MCF 10A (cell line): ENCODE measurements around the gene SNAP29. TPM values are rescaled to one million over a fixed set of nuclear protein-coding genes. Genes with fewer than 3 reads are reported as not detected.

Source experiments
- BruUV-seq: library from RNA; stranded (reverse); fragments of 400-500 nt; replicated peaks from 2 replicates; lab custom pipeline; 2021; lab: Mats Ljungman, UMichigan
- CTCF ChIA-PET: fragments of 300-600 bp; sonication (Branson Sonifier 250); formaldehyde crosslinking; extraction: SDS; loops from one replicate; lab custom pipeline; 2021; ENCODE audit warnings: antibody characterized with exemption, inconsistent platforms; lab: Yijun Ruan, JAX
- POLR2A ChIA-PET: fragments of 300-600, 350-650 bp; sonication (Branson Sonifier 250); formaldehyde crosslinking; extraction: SDS; loops from one replicate; lab custom pipeline; 2020; ENCODE audit warnings: antibody characterized with exemption, inconsistent platforms; lab: Yijun Ruan, JAX
- DNase-seq: peaks from one replicate; pipeline ENCODE4 v3.0.0-alpha.2; 2018; ENCODE audit not compliant: unreplicated experiment
- H3K27ac Mint-ChIP-seq: one replicate; pipeline ENCODE4 v1.8.0; 2022; ENCODE audit warnings: mild to moderate bottlenecking, low read depth, mixed read lengths; ENCODE audit not compliant: unreplicated experiment
- H3K27me3 Mint-ChIP-seq: one replicate; pipeline ENCODE4 v1.8.0; 2022; ENCODE audit warnings: mixed read lengths; ENCODE audit not compliant: insufficient read depth, unreplicated experiment
- H3K36me3 Mint-ChIP-seq: one replicate; pipeline ENCODE4 v1.8.0; 2022; ENCODE audit warnings: mild to moderate bottlenecking, moderate library complexity, mixed read lengths; ENCODE audit not compliant: insufficient read depth, unreplicated experiment
- H3K4me1 Mint-ChIP-seq: one replicate; pipeline ENCODE4 v1.8.0; 2022; ENCODE audit warnings: mixed read lengths; ENCODE audit not compliant: insufficient read depth, unreplicated experiment
- H3K4me3 Mint-ChIP-seq: one replicate; pipeline ENCODE4 v1.8.0; 2022; ENCODE audit warnings: mild to moderate bottlenecking, moderate library complexity, mixed read lengths; ENCODE audit not compliant: unreplicated experiment
- H3K9me3 Mint-ChIP-seq: one replicate; pipeline ENCODE4 v1.8.0; 2022; ENCODE audit warnings: mixed read lengths; ENCODE audit not compliant: unreplicated experiment
- intact Hi-C: fragments of 100-400 bp; cut with micrococcal nuclease; formaldehyde crosslinking; loops from 2 replicates; pipeline ENCODE4 v1.14.1; 2022
- total RNA-seq: library from RNA; stranded (reverse); gene quantifications from 2 replicates; pipeline ENCODE4 v1.2.3, GENCODE V29; 2022
- TF ChIP-seq, protein P1 (sequence below): fragments of 200-600 bp; IDR thresholded peaks from one replicate; pipeline ENCODE4 v1.8.0; 2022; ENCODE audit warnings: antibody characterized with exemption, mild to moderate bottlenecking; ENCODE audit not compliant: unreplicated experiment

The SNAP29 gene
- total RNA-seq, 1 experiment from 2014 or later: 28.7 TPM

DNA sequence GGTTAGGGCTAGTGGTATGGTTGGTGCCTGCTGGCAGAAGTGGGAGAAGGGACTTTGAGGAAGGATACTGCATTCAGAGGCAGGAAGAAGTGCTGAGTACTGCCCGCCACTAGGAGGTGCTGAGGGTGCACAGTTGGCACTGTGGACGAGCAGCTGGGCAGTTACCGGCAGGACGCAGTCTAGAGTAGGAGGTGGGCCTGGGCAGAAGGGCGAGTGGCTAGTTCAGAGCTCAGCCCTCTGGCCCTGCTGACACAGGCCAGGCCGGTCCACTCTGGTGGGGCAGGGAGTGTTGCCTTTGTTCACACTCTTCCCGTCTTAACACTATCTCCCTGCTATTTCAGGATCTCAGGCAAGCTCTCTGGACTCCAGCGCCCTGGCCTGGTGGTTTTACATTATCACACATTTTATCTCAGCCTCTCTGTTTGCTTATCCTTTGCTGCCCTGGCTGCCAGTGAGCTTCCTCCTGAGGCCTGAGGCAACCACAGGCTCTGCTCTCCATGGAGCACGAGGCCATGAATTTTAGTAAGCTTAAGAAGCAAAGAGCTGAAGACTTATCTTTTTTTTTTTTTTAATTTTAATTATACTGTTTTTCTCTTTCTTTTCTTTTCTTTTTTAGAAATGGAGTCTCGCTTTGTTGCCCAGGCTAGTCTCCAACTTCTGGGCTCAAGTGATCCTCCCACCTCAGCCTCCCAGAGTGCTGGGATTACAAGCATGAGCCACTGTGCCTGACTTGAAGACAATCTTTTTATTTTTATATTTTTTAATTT lies 26.9 kb downstream of the SNAP29 start:
- Mint-ChIP-seq H3K36me3 (peaks cover 67% of the 10 kb centered on the region), H3K27me3 (no peaks in the 10 kb centered on the region), H3K4me1 (peaks cover 10% of the 10 kb centered on the region), H3K9me3 (no peaks in the 10 kb centered on the region), H3K27ac (peak overlapping the region; percentile 52), H3K4me3 (no peak overlapping the region)
- peak; percentile 80 for DNase-seq
- TF ChIP-seq, protein P1, sequence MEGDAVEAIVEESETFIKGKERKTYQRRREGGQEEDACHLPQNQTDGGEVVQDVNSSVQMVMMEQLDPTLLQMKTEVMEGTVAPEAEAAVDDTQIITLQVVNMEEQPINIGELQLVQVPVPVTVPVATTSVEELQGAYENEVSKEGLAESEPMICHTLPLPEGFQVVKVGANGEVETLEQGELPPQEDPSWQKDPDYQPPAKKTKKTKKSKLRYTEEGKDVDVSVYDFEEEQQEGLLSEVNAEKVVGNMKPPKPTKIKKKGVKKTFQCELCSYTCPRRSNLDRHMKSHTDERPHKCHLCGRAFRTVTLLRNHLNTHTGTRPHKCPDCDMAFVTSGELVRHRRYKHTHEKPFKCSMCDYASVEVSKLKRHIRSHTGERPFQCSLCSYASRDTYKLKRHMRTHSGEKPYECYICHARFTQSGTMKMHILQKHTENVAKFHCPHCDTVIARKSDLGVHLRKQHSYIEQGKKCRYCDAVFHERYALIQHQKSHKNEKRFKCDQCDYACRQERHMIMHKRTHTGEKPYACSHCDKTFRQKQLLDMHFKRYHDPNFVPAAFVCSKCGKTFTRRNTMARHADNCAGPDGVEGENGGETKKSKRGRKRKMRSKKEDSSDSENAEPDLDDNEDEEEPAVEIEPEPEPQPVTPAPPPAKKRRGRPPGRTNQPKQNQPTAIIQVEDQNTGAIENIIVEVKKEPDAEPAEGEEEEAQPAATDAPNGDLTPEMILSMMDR: peak; percentile 95
- ChIA-PET POLR2A (interaction anchor here (0.5 to 2.5 kb wide), 14 partner anchors 10 to 1707 kb away, joined by 3 to 14 read pairs (median 5); partner anchors contain the start of genes CRKL, SLC25A1 and THAP7), CTCF (interaction anchor here (0.6 to 2.4 kb wide), 44 partner anchors 8 to 281 kb away, joined by 3 to 27 read pairs (median 4); partner anchors contain the start of genes CRKL, LZTR1 and THAP7)
- intact Hi-C loops: loop anchor here (1.0 to 5.0 kb wide), 3 partner anchors 32 to 117 kb away; partner anchors contain the start of genes CRKL and THAP7
- no TSS peak for BruUV-seq

DNA sequence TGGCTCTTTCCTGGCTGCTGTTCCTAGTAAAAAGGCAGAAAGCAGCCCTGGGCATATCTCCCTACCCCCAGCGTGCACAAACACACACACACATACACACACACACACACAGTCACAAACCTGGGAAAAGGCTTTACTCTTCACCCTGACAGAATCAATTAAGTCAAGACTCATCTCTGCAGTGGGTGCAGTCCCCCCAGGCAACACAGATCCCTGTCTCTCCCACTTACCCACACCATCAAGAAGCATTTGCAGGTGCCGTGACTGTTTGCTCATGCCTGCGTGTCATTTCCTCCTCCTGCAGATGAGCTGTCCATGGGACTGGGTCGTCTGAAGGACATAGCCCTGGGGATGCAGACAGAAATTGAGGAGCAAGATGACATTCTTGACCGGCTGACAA lies 28.6 kb downstream of the SNAP29 start:
- ChIA-PET POLR2A (interaction anchor here (0.7 kb wide), 1 partner anchor 33 kb away, joined by 3 read pairs; no protein-coding TSS in a partner anchor), CTCF (interaction anchor here (0.6 kb wide), 1 partner anchor 31 kb away, joined by 3 read pairs; no protein-coding TSS in a partner anchor)
- BruUV-seq: no TSS peak
- Mint-ChIP-seq H3K27ac (no peak overlapping the region), H3K36me3 (peaks cover 54% of the 10 kb centered on the region), H3K27me3 (no peaks in the 10 kb centered on the region), H3K4me1 (peaks cover 10% of the 10 kb centered on the region), H3K4me3 (no peak overlapping the region), H3K9me3 (no peaks in the 10 kb centered on the region)
- intact Hi-C loops: loop anchor here (5.0 kb wide), 1 partner anchor 115 kb away; the partner anchor contains the start of gene THAP7
- TF ChIP-seq, protein P1: no peak
- DNase-seq: no peak

DNA sequence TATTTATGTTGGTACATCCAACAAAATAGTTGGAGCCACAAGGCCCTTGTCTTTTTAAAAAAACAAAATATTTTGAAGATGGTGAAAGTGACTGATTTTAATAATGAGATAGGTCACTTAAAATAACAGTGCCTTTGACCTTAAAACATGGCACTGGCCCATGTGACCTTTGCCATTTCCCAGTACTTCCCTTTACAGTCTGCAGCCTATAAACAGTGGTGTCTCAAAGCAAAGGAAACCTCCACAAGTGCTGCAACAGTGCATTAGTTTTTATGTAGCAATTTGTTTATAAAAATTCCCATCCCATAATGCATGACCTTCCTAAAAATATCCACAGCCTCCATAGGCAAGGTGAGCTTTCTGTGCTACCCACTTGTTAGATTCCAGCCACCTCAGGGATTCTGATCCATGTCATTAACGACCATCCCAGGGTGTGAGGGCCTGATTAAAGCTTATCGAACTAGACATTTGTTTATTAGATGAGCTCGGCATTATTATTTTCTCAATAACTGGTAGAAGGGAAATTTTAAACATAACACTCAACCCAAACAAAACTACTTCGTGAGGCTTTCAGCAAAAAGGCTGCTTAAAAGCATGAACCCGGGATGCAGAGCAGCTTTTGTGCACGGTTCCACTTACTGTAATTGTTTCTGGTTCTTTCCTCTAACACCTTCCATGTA lies 30.4 kb downstream of the SNAP29 start:
- BruUV-seq: TSS peak; percentile 37
- Mint-ChIP-seq H3K4me3 (no peak overlapping the region), H3K36me3 (peaks cover 36% of the 10 kb centered on the region), H3K27me3 (no peaks in the 10 kb centered on the region), H3K4me1 (peaks cover 10% of the 10 kb centered on the region), H3K9me3 (no peaks in the 10 kb centered on the region), H3K27ac (no peak overlapping the region)
- ChIA-PET CTCF (interaction anchor here (0.6 to 1.6 kb wide), 4 partner anchors 15 to 110 kb away, joined by 3 to 6 read pairs (median 4); partner anchors contain the start of gene CRKL), POLR2A (interaction anchor here (1.9 kb wide), 1 partner anchor 15 kb away, joined by 6 read pairs; no protein-coding TSS in a partner anchor)
- TF ChIP-seq, protein P1: no peak
- no peak for DNase-seq
- intact Hi-C loops: loop anchor here (5.0 kb wide), 1 partner anchor 113 kb away; the partner anchor contains the start of gene THAP7
